ENCODE measurements around the gene DICER1.
"Not testable (repeated sequence)": the region's sequence is repeated elsewhere in the genome, so short reads cannot be mapped to it uniquely, and the experiment has no call there.

The DICER1 gene

DNA sequence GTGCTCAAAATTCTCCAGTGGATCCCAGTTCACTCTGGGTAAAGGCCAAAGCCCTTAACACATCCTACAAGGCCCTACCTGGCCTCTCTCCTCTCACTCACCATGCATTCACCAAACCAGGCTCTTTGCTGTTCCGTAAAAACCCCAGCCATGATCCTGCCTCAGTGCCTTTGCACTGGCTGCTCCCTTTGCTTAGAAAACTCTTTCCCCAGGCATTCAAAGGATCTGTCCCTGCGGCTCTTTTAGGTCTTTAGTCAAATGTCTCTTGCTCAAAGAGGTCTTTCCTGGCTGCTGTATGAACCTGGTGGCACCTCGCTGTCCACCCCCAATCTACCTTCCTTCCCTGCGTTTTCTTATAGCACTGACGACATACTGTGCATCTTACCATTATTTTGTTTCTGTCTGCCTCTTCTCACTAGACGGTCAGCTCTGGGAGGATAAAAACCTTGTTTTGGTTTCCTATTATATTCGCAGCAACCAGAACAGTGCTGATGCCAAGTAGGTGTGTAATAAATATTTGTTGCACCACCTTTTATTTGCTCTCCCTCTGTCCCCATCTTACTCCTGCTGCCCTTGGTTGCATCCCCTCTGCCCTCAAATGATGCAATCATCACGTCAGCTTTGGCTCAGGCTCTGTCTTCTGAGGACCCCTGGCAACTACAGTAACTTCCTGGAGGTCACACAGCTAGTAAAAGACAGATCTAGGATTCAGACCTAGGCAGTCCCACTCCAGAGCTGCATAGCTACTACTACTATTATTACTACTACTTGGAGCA, 23.8 kb upstream of the DICER1 start:
- Mint-ChIP-seq H3K4me3 (no peak overlapping the region), H3K27ac (no peak overlapping the region), H3K27me3 (peaks cover 0 to 15% of the 10 kb centered on the region in 2 donors), H3K9me3 (no peaks in the 10 kb centered on the region), H3K36me3 (peaks cover 11 to 22% of the 10 kb centered on the region in 2 donors), H3K4me1 (peaks cover 8 to 10% of the 10 kb centered on the region in 2 donors)
- ATAC-seq (replicated peaks) (no peak), DNase-seq (no peak)

DNA sequence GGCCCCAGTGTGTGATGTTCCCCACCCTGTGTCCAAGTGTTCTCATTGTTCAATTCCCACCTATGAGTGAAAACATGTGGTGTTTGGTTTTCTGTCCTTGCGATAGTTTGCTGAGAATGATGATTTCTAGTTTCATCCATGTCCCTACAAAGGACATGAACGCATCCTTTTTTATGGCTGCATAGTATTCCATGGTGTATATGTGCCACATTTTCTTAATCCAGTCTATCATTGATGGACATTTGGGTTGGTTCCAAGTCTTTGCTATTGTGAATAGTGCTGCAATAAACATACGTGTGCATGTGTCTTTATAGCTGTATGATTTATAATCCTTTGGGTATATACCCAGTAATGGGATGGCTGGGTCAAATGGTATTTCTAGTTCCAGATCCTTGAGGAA, 18.3 kb upstream of the DICER1 start:
- H3K4me1 Mint-ChIP-seq; ATAC-seq (replicated peaks); DNase-seq; H3K27me3 Mint-ChIP-seq; H3K4me3 Mint-ChIP-seq; H3K27ac Mint-ChIP-seq; H3K9me3 Mint-ChIP-seq: not testable (repeated sequence)
- peaks cover 4 to 13% of the 10 kb centered on the region in 2 donors for H3K36me3 Mint-ChIP-seq

DNA sequence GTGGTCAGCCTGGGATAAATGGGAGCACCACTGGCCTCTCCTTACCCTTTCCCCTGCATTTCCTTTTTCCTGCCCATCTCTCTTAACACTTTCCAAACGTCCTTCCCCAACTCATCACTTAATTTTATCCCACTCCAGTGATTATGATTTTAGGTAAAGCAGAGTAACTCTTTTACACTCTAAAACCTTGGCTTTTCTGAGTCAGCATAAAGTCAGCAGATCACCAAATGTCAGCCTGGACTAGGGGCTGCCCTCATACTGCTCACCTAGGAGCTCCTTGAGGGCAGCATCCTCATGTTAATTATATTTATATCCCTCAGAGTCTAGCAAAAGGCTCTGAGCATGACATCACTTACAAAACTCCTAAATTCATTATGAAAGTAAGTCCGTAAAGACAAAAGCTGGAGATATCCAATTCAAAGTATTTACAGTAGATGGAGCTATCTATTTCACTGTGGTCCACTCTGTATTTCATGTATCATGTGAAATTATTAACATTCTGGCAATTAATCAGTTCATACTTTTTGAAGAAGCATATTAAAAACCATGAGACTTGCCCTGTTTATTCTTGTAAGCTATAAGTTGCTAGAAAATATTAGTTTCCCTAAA, 17.0 kb upstream of the DICER1 start:
- Mint-ChIP-seq H3K36me3 (peaks cover under 1 to 4% of the 10 kb centered on the region in 2 donors), H3K27ac (no peak overlapping the region), H3K4me3 (no peak overlapping the region), H3K4me1 (peaks cover 4 to 7% of the 10 kb centered on the region in 2 donors), H3K27me3 (no peaks in the 10 kb centered on the region), H3K9me3 (no peaks in the 10 kb centered on the region)
- ATAC-seq (replicated peaks) (no peak), DNase-seq (no peak)

DNA sequence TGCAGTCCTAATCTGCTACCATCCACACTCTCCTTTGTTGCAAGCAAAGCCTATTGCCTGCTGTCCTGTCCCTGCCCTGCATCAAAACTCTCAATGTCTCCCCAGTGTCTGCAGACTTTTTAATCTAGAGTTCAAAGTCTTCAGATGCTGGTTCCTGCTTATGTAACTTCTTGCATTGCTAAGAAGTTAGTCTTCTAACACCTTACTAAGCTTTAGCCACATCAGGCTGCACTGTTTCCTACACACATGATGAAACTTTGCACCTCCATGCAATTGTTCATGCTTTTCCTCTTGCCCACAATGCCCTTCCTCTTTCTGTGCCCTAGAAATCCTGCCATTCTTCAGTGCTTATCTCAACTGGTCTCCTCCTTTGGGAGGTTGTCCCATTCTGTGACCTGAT, 16.2 kb upstream of the DICER1 start:
- H3K4me3 Mint-ChIP-seq, result no peak overlapping the region
- H3K9me3 Mint-ChIP-seq, result no peaks in the 10 kb centered on the region
- ATAC-seq (replicated peaks), result no peak
- no peaks in the 10 kb centered on the region for H3K27me3 Mint-ChIP-seq
- H3K27ac Mint-ChIP-seq, result no peak overlapping the region
- no peaks in the 10 kb centered on the region for H3K36me3 Mint-ChIP-seq
- DNase-seq, result no peak
- peaks cover 4 to 7% of the 10 kb centered on the region in 2 donors for H3K4me1 Mint-ChIP-seq

DNA sequence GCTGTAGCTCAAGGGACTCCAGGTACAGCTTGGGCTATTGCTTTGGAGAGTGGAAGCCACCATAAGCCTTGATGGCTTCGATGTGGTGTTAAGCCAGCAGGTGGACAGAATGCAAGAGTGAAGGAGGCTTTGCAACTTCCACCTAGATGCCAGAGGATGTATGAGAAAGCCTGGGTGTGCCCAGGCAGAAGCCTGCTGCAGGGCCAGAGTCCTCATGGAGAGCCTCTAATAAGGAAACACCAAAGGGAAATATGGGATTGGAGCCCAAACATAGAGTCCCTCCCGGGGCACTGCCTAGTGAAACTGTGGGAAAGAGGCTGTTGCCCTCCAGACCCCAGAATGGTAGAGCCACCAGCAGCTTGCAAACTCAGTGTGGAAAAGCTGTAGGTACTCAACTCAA, 9.8 kb upstream of the DICER1 start:
- H3K4me1 Mint-ChIP-seq, result peaks cover 8 to 14% of the 10 kb centered on the region in 2 donors
- no peak overlapping the region for H3K4me3 Mint-ChIP-seq
- peaks cover 3 to 20% of the 10 kb centered on the region in 2 donors for H3K36me3 Mint-ChIP-seq
- DNase-seq (no peak), ATAC-seq (replicated peaks) (no peak)
- no peak overlapping the region for H3K27ac Mint-ChIP-seq
- H3K27me3 Mint-ChIP-seq, result no peaks in the 10 kb centered on the region
- peaks cover 13% of the 10 kb centered on the region in 2 donors for H3K9me3 Mint-ChIP-seq

DNA sequence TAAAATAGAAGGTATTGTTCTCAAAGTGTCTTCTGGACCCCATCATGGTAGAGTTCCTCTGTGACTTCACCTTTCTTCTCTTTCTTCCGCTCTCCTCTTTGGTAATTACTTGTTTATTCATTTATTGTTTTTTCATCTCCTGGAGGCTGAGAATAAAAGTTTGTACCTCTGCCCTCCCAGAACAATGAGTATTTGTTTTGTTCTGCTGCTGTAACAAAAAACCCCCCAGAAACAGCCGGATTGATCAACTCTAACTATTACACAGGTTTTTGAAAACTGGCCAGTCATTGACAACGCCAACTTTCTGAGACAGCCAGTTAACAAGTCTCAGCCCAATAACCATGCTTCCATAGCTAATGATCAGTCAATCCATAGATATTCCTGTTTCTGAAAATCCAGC, 8.2 kb upstream of the DICER1 start:
- H3K4me1 Mint-ChIP-seq, result peaks cover 12 to 14% of the 10 kb centered on the region in 2 donors
- peaks cover 13% of the 10 kb centered on the region in 2 donors for H3K9me3 Mint-ChIP-seq
- no peak for ATAC-seq (replicated peaks)
- peaks cover 5 to 24% of the 10 kb centered on the region in 2 donors for H3K36me3 Mint-ChIP-seq
- no peaks in the 10 kb centered on the region for H3K27me3 Mint-ChIP-seq
- no peak overlapping the region for H3K27ac Mint-ChIP-seq
- no peak for DNase-seq
- no peak overlapping the region for H3K4me3 Mint-ChIP-seq

DNA sequence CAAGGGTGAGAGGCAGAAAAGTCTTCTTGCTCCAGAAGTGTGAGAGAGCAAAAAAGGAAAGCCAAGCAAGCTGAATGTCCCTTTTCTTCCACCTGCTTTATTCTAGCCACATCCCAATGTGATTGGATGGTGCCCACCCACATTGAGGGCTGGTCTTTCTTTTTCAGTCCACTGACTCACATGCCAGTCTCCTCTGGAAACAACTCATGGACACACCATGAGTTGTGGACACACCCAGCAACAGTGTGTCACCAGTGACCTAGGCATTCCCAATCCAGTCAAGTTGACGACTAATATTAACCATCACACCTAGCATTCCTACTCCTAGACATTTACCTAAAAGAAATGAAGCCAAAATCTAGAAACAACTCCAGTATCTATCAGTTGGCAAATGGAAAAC, 7.2 kb upstream of the DICER1 start:
- H3K27ac Mint-ChIP-seq, result no peak overlapping the region
- peaks cover 12 to 14% of the 10 kb centered on the region in 2 donors for H3K4me1 Mint-ChIP-seq
- ATAC-seq (replicated peaks) (no peak), DNase-seq (no peak)
- H3K9me3 Mint-ChIP-seq, result peaks cover 13% of the 10 kb centered on the region in 2 donors
- no peak overlapping the region for H3K4me3 Mint-ChIP-seq
- H3K36me3 Mint-ChIP-seq, result peaks cover 5 to 24% of the 10 kb centered on the region in 2 donors
- H3K27me3 Mint-ChIP-seq, result no peaks in the 10 kb centered on the region

DNA sequence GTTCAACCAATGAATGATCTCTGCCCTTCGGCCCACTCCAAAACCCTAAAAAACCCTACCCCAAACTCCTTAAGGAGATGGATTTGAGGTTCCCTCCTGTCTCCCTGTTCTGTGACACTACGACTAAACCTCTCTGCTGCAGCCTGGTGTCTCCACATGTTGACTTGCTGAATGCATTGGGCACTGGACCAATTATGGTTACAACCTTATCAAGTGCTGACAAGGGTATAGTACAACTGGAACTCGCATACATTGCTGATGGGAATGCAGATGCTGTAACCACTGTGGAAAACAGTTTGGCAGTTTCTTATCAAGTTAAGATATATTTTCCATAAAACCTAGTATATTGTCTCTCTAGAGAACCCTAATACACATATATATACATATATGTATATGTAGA, 6.3 kb upstream of the DICER1 start:
- H3K9me3 Mint-ChIP-seq, result peaks cover 13% of the 10 kb centered on the region in 2 donors
- H3K4me3 Mint-ChIP-seq, result no peak overlapping the region
- H3K27ac Mint-ChIP-seq, result no peak overlapping the region
- no peaks in the 10 kb centered on the region for H3K27me3 Mint-ChIP-seq
- peaks cover 5 to 24% of the 10 kb centered on the region in 2 donors for H3K36me3 Mint-ChIP-seq
- DNase-seq (no peak), ATAC-seq (replicated peaks) (no peak)
- H3K4me1 Mint-ChIP-seq, result peaks cover 12 to 18% of the 10 kb centered on the region in 2 donors

DNA sequence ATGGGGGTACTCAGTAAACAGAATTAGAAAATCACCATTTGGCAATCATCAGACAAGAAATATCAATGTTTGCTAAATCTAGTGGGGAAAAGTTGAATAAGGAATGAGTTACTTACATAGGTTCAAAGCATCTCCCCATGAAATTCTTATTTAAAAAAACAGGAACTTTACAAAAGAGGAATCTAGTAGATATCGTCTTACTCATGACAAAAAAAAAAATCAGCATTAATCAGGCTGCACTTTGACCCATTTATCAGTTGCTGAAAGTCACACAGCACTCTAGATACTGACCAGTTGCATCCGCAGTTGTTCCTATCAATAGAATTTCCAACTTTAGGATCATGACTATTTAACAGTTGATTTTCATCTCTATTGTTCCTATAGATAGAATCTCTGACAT, 5.8 kb upstream of the DICER1 start:
- Mint-ChIP-seq H3K4me3 (no peak overlapping the region), H3K27me3 (no peaks in the 10 kb centered on the region), H3K9me3 (peaks cover 12 to 13% of the 10 kb centered on the region in 2 donors), H3K36me3 (peaks cover 5 to 23% of the 10 kb centered on the region in 2 donors), H3K27ac (no peak overlapping the region), H3K4me1 (peaks cover 12 to 22% of the 10 kb centered on the region in 2 donors)
- ATAC-seq (replicated peaks), result no peak
- no peak for DNase-seq

DNA sequence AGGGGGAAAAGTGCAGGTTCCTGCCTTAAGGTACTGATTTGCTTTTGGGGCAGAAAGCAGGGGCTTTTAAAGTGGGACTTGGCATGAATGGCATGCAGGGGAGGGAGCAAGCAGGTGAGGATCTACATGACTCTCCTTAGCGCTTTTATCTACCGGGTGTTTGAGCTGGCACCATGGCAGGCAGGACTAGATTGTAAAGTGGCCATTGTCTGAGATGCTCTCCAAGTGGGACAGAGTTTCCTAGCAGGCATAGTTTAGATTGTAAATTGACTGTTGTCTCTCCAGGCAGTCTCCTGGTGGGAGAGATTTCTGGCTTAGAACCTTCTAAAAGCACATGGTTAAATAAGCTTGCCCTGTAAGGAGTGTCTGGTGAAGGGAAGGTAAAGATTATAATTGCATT, 5.3 kb upstream of the DICER1 start:
- Mint-ChIP-seq H3K4me3 (no peak overlapping the region), H3K27ac (no peak overlapping the region), H3K36me3 (peaks cover 6 to 18% of the 10 kb centered on the region in 2 donors), H3K4me1 (peaks cover 15 to 26% of the 10 kb centered on the region in 2 donors), H3K27me3 (no peaks in the 10 kb centered on the region), H3K9me3 (peaks cover 11 to 13% of the 10 kb centered on the region in 2 donors)
- no peak for ATAC-seq (replicated peaks)
- no peak for DNase-seq

DNA sequence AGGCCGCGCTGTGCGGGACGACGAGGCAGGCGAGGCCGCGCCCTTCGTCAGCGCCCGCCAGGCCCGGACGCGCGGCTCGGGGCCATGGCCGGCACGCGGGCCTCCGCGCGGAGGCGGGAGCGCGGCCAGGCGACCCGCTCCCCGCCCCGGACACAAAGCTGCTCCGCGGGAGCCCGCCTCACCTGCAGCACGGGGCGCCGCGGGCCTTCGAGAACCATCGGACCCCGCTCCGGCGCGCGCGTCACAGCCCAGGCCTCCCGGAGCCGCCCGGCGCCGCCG, 342 bp downstream of the DICER1 start:
- Mint-ChIP-seq H3K4me1 (peaks cover 26 to 44% of the 10 kb centered on the region in 2 donors), H3K9me3 (no peaks in the 10 kb centered on the region), H3K27me3 (no peaks in the 10 kb centered on the region), H3K36me3 (peaks cover 3 to 17% of the 10 kb centered on the region in 2 donors), H3K4me3 (peak overlapping the region; percentile 97 to 98), H3K27ac (peak overlapping the region; percentile 100)
- peak; percentile 33 for ATAC-seq (replicated peaks)
- no peak for DNase-seq

DNA sequence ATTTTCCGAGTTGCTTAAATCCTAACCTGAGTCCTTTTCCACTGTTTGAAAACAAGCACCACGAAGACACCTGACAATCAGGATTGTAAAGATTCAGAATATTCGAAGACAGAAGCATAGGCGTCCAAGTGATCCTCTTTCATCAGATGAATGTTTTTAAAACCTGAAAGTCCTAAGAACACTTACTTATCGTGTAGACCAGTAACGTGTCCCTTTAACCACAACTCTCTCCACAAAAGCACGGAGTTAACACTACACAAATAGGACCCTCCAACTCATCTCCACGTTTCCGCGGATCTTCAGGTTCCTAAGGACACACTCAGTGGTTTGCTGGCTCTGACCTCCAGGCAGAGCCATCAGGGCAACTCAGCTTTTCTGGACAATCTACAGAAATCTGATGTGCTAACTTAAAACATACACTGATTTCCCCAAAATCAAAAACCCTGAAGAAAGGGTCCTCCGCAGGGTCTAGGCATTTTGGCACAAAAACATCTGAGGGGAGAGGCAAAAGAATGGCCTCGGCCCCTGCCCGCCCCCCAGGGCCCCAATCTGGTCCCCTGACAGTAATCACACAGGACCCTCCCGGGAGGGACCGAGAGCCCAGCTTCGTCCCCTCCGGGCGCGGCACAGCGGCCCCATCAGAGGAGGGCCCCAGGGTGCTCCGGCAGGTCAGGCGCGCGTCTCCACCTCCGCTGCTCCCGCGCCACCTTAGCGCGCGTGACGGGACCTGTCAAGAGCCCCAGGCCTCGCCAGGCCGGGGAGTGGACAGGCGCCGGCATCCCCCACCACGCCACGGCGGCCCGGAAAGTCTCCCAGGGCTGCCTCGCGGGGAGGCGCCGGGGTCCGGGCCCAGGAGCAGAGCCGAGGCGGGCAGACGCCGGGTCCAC, 925 bp downstream of the DICER1 start:
- Mint-ChIP-seq H3K27ac (peak overlapping the region; percentile 77), H3K36me3 (peaks cover 3 to 19% of the 10 kb centered on the region in 2 donors), H3K4me3 (peak overlapping the region; percentile 86 to 89), H3K27me3 (no peaks in the 10 kb centered on the region), H3K9me3 (no peaks in the 10 kb centered on the region), H3K4me1 (peaks cover 27 to 49% of the 10 kb centered on the region in 2 donors)
- peak; percentile 37 to 45 for ATAC-seq (replicated peaks)
- peak; percentile 37 for DNase-seq

DNA sequence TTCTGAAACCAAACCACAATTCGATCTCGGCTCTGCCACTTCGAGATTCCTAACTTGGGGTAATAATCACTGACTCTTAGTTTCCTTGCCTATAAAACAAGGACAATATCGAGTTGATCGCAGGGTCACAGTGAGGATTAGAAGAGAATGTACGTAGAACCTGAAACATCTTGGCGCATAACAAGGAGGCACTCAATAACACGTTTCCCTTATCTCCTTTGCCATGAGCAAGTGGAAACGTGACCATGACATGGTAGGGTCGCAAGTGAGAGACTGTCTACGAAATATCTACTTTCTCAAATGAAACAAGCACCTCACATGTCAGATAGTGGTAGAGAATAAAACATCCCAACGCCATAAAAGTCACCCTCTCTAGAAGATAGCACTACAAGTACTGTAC, 2.3 kb downstream of the DICER1 start:
- H3K27me3 Mint-ChIP-seq, result no peaks in the 10 kb centered on the region
- H3K4me3 Mint-ChIP-seq, result peak overlapping the region; percentile 69 to 74
- H3K27ac Mint-ChIP-seq, result no peak overlapping the region

DNA sequence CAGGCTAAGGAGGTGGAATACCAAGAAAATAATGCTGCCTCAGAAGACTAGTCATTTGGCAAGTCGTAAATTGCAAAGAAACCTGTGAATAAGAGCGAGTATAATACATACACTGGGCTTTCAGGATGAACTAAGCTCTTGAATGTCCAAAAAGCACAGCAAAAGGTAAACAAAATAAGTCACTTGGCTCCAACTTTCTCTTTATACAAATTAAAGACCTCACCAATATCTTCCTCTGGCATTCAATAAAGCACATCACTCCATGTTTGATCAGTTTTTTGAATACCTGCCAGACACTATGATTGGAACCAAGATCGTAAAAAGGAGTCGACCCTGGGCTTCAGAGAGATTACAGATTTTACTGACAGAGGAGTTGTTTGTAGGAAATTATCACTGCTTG, 3.5 kb downstream of the DICER1 start:
- DNase-seq (no peak), ATAC-seq (replicated peaks) (no peak)
- Mint-ChIP-seq H3K36me3 (peaks cover 2 to 17% of the 10 kb centered on the region in 2 donors), H3K4me3 (no peak overlapping the region), H3K9me3 (no peaks in the 10 kb centered on the region), H3K27ac (no peak overlapping the region), H3K27me3 (no peaks in the 10 kb centered on the region), H3K4me1 (peaks cover 38 to 72% of the 10 kb centered on the region in 2 donors)

More for the DNA sequence above, 2.3 kb downstream of the DICER1 start:
- Mint-ChIP-seq H3K4me1 (peaks cover 33 to 63% of the 10 kb centered on the region in 2 donors), H3K36me3 (peaks cover 2 to 17% of the 10 kb centered on the region in 2 donors), H3K9me3 (no peaks in the 10 kb centered on the region)
- DNase-seq (no peak), ATAC-seq (replicated peaks) (no peak)
